ENCODE results near the gene RBM28.
"Not testable (repeated sequence)": the region's sequence is repeated elsewhere in the genome, so short reads cannot be mapped to it uniquely, and the experiment has no call there.

Gene RBM28

DNA sequence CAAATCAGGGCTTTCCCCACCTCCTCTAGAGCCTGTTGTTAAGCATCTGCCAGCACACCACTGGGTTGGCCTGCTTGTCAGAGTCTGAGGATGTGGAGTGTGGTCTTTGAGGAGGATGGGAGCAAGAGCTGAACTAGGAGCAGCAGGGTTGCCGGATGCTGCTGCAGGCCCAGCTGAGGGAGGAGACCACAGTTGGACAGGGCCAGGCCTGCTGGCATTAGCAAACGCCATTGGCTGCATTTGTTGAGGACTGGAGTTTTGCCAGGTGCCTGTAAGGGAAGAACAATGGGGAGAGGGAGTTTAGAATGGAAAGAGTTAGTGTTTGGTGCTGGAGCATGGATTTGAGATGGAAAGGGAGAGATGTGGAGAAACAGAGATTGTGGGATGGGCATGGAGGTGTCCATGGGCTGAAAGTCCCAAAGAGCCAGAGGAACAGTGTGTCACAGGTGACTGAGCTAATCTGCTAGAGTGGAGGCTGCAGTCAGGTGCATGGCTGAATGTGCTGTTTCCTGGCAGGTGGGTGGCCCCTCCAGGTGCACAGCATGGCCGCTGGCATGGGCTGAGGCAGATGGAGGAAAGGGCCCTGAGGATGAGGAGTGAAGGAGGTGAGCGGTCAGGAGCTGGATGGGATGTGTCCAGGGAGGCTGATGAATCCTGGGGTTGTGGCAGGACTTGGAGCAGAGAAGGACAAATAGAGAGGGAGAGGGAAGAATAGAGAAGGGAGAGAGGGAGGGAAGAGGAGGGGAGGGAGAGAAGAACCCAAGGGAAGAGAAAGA is 61.9 kb downstream of the RBM28 start:
- DNase-seq (ENCODE audit: low read depth, low spot score): no peak

DNA sequence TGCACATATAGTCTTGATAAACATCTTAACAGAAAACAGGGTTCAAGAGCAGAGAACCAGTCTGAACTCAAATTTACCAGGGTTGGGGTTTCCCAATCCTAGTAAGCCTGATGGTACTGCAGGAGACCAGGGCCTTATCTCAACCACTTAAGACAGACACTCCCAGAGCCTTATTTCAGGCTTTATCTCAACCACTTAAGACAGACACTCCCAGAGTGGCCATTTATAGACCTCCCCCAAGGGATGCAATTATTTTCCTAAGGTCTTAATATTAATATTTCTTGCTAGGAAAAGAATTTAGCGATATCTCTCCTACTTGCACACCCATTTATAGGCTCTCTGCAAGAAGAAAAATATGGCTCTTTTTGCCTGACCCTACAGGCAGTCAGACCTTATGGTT is 63.3 kb downstream of the RBM28 start:
- not testable (repeated sequence) for DNase-seq (ENCODE audit: low read depth, low spot score)

DNA sequence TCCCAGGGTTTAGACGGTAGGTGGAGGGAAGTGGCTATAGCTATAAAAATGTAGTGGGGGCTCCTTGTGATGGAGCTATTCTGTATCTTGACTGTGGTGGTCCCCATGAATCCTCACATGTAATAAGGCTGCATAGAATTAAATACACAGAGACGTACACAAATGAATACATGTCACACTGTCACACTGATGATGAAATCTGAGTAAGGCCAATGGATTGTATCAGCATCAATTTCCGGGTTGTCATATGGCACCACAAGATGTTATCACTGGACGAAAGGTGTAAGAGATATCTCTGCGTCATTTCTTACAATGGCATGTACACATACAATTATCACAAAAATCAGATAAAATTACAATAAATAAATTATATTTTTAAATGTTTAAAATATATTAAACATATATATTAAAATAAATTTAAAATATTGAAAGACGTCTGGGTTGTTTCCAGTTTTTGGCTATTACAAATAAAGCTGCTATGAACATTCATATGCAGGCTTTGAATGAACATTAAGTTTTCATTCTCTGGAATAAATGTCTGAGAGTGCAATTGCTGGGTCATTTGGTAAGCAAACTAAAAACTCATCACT is 64.5 kb downstream of the RBM28 start:
- DNase-seq (ENCODE audit: low read depth, low spot score): no peak

DNA sequence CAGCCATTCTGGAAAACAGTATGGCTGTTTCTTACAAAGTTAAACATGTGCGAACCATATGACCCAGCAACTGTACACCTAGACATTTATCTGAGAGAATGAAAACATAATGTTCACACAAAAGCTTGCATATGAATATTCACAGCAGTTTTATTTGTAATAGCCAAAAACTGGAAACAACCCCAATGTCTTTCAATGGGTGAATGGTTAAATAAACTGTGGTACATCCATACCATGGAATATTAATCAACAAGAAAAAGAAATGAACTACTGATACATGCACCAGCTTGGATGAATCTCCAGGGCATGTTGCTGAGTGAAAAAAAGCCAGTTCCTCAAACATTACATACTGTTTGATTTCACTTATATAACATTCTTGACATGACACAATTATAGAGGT is 65.3 kb downstream of the RBM28 start:
- DNase-seq (ENCODE audit: low read depth, low spot score): no peak

DNA sequence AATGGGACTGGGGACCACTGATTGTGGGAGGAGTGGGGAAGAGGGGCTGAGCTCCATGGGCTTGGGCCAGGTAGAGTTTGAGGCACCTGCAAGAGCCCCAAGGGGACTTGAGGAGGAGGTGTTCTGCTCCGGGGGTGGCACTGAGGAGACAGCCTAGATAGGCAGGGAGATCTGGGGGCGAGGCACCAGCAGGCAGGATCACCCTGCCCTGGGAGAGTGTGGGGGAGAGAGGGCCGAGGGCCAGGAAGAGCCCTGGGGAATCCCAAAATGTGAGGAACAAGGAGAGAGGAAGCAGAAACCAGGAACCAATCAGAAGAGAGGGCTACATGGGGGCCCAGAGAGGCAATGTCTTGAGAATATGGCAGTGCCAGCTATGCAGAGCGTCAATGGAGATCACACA is 68.0 kb downstream of the RBM28 start:
- DNase-seq (ENCODE audit: low read depth, low spot score): no peak

DNA sequence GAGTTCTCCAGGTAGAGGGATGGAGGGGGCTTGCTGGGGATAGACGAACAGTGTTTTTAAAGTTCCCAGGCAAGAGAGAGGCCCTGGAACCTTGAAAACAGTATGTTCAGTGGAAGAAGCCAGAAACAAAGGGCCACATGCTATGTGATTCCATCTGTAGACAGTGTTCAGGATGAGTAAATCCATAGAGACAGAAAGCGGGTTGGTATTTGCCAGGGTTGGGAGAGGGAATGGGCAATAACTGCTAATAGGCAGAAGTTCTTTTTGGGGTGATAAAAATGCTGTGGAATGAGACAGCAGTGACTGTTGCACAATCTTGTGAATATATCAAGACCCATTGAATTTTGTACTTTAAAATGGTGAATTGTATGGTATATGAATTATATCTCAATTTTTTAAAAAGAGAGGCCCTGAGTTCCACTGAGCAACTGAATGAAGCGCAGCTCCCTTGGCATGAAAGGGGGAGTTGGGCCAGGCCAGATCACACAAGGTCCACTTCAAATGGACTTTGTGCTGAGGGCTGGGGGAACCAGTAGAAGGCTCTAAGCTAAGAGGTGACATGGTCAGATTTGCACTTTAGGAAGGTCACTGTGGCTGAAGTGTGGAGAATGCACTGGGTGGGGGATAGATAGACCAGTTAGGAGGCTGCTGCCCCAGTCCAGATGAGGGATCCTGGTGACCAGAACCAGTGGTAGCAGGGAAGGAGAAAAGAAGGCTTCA is 68.7 kb downstream of the RBM28 start:
- no peak for DNase-seq (ENCODE audit: low read depth, low spot score)

DNA sequence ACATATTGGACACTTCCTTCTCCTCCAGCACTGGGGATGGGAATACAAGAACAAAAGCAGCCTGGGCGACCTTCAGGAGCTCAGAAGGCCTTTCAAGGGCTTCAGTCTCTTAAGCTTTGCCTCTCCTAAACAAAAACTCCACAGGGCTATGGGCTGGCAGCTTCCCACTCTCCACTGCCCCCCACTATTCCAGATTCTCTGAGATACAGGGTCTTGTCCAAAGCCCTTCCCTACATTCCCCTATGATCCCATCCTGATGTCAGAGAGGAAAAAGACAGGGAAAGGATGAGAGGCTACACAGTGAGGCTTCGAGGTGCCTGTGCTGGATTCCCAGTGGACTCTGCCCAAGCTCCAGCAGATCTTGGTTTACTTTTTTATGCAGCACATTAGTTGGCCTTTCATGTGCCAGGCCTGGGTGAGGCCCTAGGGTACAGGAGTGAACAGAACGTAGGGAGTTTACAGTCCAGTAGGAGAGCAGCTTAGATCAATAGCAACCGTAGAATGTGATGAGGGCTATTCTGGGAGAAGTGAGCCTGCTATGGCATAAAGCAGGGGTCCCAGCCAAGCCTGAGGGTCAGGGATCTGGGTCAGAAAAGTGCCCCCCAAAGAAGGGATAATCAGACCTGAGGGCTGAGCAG is 69.3 kb downstream of the RBM28 start:
- DNase-seq (ENCODE audit: low read depth, low spot score): no peak

DNA sequence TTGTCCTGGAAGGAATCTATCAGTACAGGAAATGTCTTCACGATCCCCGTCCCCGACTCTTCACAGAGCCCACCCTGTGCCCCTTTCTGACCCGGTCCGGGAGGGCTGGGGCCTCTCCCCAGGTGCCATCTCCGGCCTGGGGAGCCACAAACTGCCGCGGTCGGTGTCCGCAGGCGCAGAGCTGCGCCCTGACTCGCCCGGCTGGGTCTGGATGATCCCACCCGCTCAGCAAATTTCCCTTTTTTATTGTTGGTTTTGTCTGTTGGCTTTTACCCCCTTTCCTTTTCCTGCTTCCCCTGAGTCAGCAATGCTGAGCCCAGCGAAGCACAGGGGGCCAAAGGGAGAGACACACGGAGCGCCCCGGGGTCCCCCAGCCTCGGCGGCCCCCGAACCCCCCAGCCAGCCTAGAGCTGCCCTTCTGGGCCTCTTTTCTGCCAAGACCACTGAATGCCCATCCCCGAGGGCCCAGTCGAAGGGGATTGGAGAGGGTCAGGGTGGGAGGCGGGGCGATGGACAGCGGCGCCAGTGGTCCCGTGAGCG is 71.7 kb downstream of the RBM28 start:
- DNase-seq (ENCODE audit: low read depth, low spot score): no peak

DNA sequence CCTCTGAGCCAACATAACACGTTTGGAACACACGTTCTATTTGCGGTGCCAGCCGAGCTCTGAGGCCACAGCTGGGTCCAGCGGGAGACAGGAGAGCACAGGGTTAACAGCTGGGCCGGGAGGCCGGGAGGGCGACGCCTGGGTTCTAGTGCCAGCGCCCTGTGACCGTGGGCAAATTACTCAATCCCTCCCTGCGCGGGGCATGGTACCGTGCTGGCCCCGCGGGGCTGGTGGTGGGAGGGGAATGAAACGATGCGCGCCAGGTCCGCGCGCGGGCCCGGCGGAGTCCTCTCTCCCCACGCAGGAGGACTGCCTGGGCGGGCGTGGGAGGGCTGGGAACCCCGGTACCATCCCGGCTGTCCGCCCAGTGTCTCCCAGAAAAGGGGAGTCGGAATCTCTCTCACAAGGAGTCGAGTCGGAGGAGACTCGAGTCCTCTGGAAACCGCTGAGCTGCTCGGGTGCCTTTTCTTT is 72.2 kb downstream of the RBM28 start:
- DNase-seq (ENCODE audit: low read depth, low spot score): no peak

DNA sequence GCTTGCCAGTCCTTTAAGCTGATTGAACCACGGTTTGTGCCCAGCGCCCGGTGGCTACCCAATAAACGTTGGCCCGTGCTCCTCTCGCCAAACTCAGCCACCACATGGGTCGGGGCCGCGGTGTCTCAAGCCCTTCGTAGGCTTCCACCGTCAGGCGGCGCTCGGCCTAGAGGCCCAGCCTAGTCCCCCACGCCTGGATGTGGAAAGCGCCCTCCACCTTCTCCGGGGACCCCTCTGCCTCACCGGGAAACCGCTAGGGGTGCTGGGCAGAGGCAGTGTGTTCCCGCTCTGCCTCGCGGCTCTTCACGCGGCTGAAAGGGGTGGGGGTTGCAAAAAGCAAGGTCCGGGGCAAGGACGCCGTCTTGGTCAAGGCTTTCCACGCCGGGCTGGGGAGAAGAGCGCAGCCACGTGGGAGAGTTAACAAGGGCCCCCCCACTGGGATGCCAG is 72.9 kb downstream of the RBM28 start:
- DNase-seq (ENCODE audit: low read depth, low spot score): no peak

DNA sequence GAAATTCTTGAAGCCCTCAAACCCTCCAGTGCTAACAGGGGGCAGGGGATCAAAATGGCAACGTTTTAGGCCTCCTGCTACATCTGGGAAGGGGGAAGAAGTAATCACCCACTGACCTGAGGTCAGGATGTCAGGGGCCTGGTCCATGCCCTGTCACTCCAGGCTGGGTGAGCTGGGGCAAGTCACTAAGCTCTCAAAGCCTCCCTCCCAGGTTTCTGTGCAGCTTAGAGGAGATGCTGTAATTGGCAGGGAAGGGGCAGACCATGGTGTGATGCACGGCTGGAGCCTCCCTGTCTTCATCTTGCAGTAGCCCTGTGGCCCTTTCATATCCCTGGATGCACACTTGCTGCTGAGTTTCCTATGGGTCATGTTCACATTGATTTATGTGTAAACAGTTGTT is 75.5 kb downstream of the RBM28 start:
- DNase-seq (ENCODE audit: low read depth, low spot score): no peak

DNA sequence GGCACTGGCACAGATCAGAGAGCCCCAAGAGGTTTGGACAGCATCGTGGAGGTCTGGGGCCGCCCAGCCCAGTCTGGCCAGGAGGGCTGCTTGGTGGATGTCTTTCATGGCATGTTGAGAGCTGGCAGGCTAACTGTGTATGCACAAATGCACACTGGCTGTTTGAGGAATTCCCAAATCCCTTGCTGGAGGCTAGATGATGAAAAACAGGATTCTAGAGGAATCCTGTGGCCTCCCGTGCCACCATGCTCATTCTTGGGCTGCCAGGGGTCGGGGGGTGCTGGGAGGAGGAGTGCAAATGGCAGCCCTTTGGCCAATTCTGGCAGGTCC is 76.1 kb downstream of the RBM28 start:
- DNase-seq (ENCODE audit: low read depth, low spot score): no peak

DNA sequence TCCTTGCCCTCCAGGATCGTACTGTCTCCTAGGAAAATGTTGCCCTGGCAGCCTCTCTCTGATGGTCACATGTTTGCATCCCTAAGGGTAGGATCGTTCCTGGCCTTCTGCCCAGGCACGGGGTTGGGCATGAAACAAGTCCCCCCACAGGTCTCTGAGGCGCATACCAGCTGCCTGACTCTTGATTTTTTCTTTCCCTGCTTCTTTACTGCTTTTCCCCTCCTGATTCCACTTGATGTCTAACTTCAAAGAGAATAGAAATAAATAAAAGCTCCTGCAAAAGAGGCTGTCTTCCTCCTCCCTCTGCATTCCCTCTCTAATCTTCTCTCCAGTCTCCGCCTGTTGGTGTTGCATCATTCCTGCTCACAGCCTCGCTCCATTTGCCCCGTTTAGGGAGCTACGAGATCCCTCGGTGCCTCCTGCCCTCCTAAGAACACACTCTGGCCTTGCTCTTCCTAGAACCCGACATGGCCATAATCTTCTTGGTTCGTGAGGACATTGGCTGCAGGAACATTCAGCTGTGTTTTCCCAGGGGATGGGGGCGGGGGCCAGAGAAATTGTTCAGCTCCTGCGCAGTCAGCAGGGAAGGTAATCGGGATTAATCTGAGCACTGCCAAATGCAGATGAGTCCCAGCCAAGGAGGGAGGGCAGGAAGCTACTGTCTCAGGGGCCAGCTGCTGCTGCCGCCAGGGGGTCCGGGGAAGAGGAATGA is 76.7 kb downstream of the RBM28 start:
- DNase-seq (ENCODE audit: low read depth, low spot score): no peak

DNA sequence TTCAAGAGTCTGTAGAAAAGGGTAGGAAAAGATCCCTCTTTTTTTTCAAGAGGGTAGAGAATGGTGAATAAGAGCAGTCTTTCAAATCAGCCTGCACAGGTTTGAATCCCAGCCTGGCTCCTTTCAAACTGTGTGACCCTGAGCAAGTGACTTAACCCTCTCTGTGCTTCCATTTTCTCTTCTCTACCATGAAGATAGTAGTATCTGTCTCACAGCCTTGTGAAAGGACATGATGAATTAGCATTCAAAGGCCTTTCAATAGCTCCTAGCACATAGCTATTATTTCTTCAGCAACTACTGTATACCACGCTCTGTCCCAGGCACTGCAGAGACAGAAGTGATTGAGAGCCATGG is 77.2 kb downstream of the RBM28 start:
- DNase-seq (ENCODE audit: low read depth, low spot score): no peak

DNA sequence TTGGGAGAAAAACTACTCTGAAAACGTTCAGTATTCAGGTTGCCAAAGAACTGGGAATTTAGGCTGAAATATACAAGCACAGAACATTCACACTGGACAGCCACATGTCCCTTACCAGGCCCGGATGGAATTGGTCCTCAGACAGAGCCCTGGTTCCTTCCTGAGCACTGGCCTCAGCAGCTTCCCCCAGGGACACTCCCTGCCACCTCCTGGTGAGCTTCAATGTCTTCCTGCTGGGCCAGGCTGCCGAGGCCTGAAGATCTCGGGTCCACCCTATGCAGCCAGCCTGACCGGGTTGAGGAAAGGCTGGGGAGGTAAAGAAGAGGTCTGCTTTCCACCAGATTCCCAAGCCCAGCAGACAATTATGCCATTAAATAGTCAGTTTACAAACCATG is 77.8 kb downstream of the RBM28 start:
- no peak for DNase-seq (ENCODE audit: low read depth, low spot score)

DNA sequence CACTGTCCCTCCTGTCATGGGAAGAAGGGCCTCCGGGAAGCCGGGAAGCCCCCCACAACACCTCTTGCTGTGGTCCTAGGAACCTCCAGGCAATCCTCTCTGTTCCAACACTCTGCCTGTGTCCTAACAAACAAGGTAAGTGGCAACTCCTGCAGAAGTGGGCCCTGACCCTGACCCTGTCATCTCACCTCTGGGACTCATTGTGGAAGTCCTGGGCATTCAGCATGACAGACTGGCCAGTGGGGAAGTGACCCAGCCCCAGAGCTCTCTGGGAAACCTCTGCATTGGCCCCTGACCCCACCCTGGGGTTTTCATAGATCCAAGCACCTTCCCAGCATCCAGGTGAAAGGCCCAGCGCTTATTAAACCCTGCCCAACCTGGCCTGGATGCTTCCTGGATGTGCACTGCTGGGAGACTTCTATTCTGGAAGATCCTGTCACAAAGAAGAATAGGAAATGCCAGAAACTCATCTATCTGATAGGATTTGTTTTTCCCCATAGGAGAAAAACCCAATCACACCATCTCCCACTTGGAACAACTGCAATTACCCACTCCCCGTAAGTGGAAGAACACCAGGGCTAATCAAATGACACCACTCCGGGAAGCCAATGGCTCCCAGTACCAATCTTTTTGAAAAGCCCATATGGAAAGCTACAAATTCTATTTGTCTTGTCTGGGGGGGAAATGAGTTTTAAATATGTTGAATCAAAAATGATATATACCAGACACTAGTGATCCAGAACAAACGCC is 78.4 kb downstream of the RBM28 start:
- DNase-seq (ENCODE audit: low read depth, low spot score): no peak

DNA sequence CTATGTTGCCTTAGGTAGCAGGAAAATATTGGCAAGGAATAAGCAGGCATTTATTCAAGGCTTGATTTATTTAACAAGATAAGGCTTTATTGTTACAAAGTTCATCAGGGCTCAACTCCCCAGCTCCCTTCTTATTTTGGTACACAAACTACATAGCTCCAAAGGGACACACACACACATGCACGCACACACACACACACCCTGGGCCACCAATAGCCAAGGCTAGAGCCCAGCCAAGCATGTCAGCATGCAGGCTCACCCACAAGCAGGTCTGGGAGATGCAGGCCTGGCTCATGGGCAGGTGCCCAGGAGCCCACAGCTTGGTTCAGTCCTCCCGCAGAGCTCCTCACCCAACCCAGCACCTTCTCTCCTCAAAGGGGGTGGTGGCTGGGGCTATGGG is 79.2 kb downstream of the RBM28 start:
- DNase-seq (ENCODE audit: low read depth, low spot score): no peak

DNA sequence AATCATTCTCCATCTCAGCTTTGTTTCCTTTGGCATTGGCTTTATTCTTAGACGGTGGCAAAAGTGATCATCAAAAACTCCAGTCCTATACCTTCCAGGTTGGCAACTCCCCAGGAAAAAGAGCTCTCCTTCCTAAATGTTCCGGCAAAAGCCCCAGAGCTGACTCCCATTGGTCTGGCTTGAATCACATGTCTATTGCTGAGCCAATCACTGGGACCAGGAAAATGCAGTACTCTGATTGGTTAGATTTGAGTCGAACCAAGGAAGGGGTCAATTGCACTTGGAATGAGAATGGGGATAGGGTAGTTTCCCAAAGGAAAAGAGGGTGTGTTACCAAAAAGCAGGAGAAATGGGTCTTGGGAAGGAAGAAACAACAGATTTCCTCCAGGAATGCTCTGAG is 80.3 kb downstream of the RBM28 start:
- no peak for DNase-seq (ENCODE audit: low read depth, low spot score)

DNA sequence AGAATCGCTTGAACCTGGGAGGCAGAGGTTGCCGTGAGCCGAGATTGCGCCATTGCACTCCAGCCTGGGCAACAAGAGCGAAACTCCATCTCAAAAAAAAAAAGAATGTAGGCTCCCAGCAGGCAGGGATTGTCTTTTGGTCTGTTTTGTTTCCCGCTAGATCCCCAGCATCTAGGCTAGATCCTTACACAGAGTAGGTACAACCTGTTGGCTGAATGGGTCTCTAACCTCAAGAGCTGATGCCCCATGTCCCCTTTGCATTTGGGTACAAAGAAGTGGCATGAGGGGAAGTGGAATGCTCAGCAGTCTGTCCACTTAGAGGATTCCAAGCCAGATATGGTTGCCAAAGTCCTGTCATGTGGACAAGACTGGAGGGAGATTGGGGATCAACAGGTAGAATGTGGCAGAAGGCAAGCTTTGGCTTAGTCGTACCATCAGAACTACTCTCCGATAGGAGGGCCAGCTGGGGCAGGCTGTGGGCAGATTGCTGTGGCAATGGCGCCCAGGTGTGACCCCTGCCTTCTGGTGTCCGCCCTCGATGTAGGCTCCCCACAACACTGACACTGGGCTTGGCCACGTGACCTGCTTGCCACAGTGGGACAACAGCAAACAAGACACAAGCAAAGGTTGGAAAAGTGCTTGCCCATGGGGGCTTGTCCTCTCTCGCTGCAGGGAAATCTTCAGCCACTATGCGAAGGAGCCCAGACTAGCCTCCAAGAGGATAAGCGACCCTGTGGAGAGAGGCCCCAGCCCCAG is 81.3 kb downstream of the RBM28 start:
- DNase-seq (ENCODE audit: low read depth, low spot score): no peak

All from brain pericyte (primary cell).